Measurements from ENCODE around the gene GFI1B.

GRCh38 chr9:132943651-132944293 is 34.7 kb upstream of the GFI1B start:
- TF ChIP-seq GATA2 (IDR thresholded peaks at IDR 0.05; ENCODE audit: low read depth, low read length) = no peak
- TF ChIP-seq GATA3 (IDR thresholded peaks at IDR 0.05; ENCODE audit: low read depth, low read length) = no peak
